ENCODE results near the gene WWOX.

WWOX gene

GRCh38 chr16:78390092-78390491 is 290.6 kb downstream of the WWOX start:
- H3K36me3 Mint-ChIP-seq (ENCODE audit: low read depth) = no peaks in the 10 kb centered on the region
- DNase-seq (ENCODE audit: low spot score) = no peak
- H3K27ac Mint-ChIP-seq = no peak overlapping the region
- H3K9me3 Mint-ChIP-seq = no peaks in the 10 kb centered on the region
- H3K4me1 Mint-ChIP-seq (ENCODE audit: low read depth) = no peaks in the 10 kb centered on the region
- H3K4me3 Mint-ChIP-seq = no peak overlapping the region
- H3K27me3 Mint-ChIP-seq (ENCODE audit: low read depth) = no peaks in the 10 kb centered on the region

GRCh38 chr16:78390508-78391324 is 291.3 kb downstream of the WWOX start:
- no peaks in the 10 kb centered on the region for H3K4me1 Mint-ChIP-seq (ENCODE audit: low read depth)
- no peaks in the 10 kb centered on the region for H3K27me3 Mint-ChIP-seq (ENCODE audit: low read depth)
- no peak overlapping the region for H3K4me3 Mint-ChIP-seq
- DNase-seq (ENCODE audit: low spot score) = no peak
- H3K36me3 Mint-ChIP-seq (ENCODE audit: low read depth) = no peaks in the 10 kb centered on the region
- no peak overlapping the region for H3K27ac Mint-ChIP-seq
- H3K9me3 Mint-ChIP-seq = no peaks in the 10 kb centered on the region

GRCh38 chr16:78392585-78393195 is 293.2 kb downstream of the WWOX start:
- no peak for DNase-seq (ENCODE audit: low spot score)
- no peaks in the 10 kb centered on the region for H3K36me3 Mint-ChIP-seq (ENCODE audit: low read depth)
- H3K4me3 Mint-ChIP-seq = no peak overlapping the region
- no peak overlapping the region for H3K27ac Mint-ChIP-seq
- H3K27me3 Mint-ChIP-seq (ENCODE audit: low read depth) = no peaks in the 10 kb centered on the region
- no peaks in the 10 kb centered on the region for H3K9me3 Mint-ChIP-seq
- no peaks in the 10 kb centered on the region for H3K4me1 Mint-ChIP-seq (ENCODE audit: low read depth)

DNA sequence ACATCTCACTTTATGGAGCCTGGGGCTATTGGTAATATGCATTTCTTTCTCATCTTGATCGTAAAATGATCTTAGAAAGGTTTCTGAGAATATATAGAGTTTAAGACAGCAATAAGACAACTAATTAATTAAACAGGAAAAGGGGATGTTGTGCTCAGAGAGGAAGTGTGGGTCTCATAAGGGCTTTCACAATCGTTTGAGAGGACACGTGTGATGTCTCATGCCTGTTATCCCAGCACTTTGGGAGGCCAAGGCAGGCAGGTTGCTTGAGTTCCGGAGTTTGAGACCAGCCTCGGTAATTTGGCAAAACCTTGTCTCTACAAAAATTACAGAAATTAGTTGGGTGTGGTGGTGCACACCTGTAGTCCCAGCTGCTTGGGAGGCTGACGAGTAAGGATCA is 295.6 kb downstream of the WWOX start:
- H3K4me1 Mint-ChIP-seq (ENCODE audit: low read depth) = no peaks in the 10 kb centered on the region
- no peaks in the 10 kb centered on the region for H3K27me3 Mint-ChIP-seq (ENCODE audit: low read depth)
- H3K9me3 Mint-ChIP-seq = no peaks in the 10 kb centered on the region
- H3K4me3 Mint-ChIP-seq = no peak overlapping the region
- no peaks in the 10 kb centered on the region for H3K36me3 Mint-ChIP-seq (ENCODE audit: low read depth)
- DNase-seq (ENCODE audit: low spot score) = no peak
- H3K27ac Mint-ChIP-seq = no peak overlapping the region

GRCh38 chr16:78396046-78396445 is 296.6 kb downstream of the WWOX start:
- Mint-ChIP-seq H3K27ac (no peak overlapping the region), H3K4me3 (no peak overlapping the region), H3K4me1 (ENCODE audit: low read depth) (no peaks in the 10 kb centered on the region), H3K27me3 (ENCODE audit: low read depth) (no peaks in the 10 kb centered on the region), H3K36me3 (ENCODE audit: low read depth) (no peaks in the 10 kb centered on the region), H3K9me3 (no peaks in the 10 kb centered on the region)
- DNase-seq (ENCODE audit: low spot score) = no peak

GRCh38 chr16:78396673-78397072 is 297.2 kb downstream of the WWOX start:
- Mint-ChIP-seq H3K36me3 (ENCODE audit: low read depth) (no peaks in the 10 kb centered on the region), H3K27ac (no peak overlapping the region), H3K4me3 (no peak overlapping the region), H3K4me1 (ENCODE audit: low read depth) (no peaks in the 10 kb centered on the region), H3K27me3 (ENCODE audit: low read depth) (no peaks in the 10 kb centered on the region), H3K9me3 (no peaks in the 10 kb centered on the region)
- DNase-seq (ENCODE audit: low spot score) = no peak

- Mint-ChIP-seq H3K27ac (no peak overlapping the region), H3K4me3 (no peak overlapping the region), H3K4me1 (ENCODE audit: low read depth) (no peaks in the 10 kb centered on the region), H3K36me3 (ENCODE audit: low read depth) (no peaks in the 10 kb centered on the region), H3K27me3 (ENCODE audit: low read depth) (no peaks in the 10 kb centered on the region), H3K9me3 (no peaks in the 10 kb centered on the region)
- no peak for DNase-seq (ENCODE audit: low spot score)
Observed at GRCh38 chr16:78399384-78399783, 299.9 kb downstream of the WWOX start.

- Mint-ChIP-seq H3K4me1 (ENCODE audit: low read depth) (no peaks in the 10 kb centered on the region), H3K9me3 (no peaks in the 10 kb centered on the region), H3K27me3 (ENCODE audit: low read depth) (no peaks in the 10 kb centered on the region)
Observed at GRCh38 chr16:78402833-78403232, 303.4 kb downstream of the WWOX start.

GRCh38 chr16:78405040-78405439 is 305.6 kb downstream of the WWOX start:
- DNase-seq (ENCODE audit: low spot score) = no peak
- no peaks in the 10 kb centered on the region for H3K4me1 Mint-ChIP-seq (ENCODE audit: low read depth)
- H3K36me3 Mint-ChIP-seq (ENCODE audit: low read depth) = no peaks in the 10 kb centered on the region
- no peaks in the 10 kb centered on the region for H3K27me3 Mint-ChIP-seq (ENCODE audit: low read depth)
- no peak overlapping the region for H3K27ac Mint-ChIP-seq
- H3K4me3 Mint-ChIP-seq = no peak overlapping the region
- peaks cover 9% of the 10 kb centered on the region for H3K9me3 Mint-ChIP-seq

More at GRCh38 chr16:78402833-78403232, 303.4 kb downstream of the WWOX start:
- Mint-ChIP-seq H3K27ac (no peak overlapping the region), H3K4me3 (no peak overlapping the region), H3K36me3 (ENCODE audit: low read depth) (no peaks in the 10 kb centered on the region)
- DNase-seq (ENCODE audit: low spot score) = no peak

DNA sequence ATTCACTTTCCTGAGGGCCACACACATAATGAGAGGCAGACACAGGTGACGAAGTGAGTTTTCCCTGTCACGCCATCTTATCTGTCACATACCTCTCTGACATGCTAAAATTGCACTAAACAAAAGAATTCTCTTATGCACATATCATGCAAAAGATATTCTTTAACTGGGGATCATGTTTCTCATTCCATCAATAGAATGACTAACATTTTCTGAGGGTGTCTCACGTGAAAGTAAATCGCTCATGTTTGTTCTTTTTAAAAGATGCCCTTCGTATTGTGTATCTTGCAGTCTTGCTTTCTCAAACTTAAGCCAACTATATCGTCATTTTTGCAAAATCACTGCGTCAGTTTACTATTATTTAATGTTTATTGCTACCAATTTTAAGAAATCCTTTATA is 306.4 kb downstream of the WWOX start:
- no peak overlapping the region for H3K27ac Mint-ChIP-seq
- no peaks in the 10 kb centered on the region for H3K36me3 Mint-ChIP-seq (ENCODE audit: low read depth)
- DNase-seq (ENCODE audit: low spot score) = no peak

GRCh38 chr16:78407191-78407590 is 307.7 kb downstream of the WWOX start:
- Mint-ChIP-seq H3K4me3 (no peak overlapping the region), H3K27ac (no peak overlapping the region), H3K4me1 (ENCODE audit: low read depth) (no peaks in the 10 kb centered on the region), H3K9me3 (peaks cover 22% of the 10 kb centered on the region), H3K27me3 (ENCODE audit: low read depth) (no peaks in the 10 kb centered on the region), H3K36me3 (ENCODE audit: low read depth) (no peaks in the 10 kb centered on the region)
- DNase-seq (ENCODE audit: low spot score) = no peak

More for the DNA sequence above, 306.4 kb downstream of the WWOX start:
- Mint-ChIP-seq H3K4me3 (no peak overlapping the region), H3K4me1 (ENCODE audit: low read depth) (no peaks in the 10 kb centered on the region), H3K27me3 (ENCODE audit: low read depth) (no peaks in the 10 kb centered on the region), H3K9me3 (peaks cover 12% of the 10 kb centered on the region)

DNA sequence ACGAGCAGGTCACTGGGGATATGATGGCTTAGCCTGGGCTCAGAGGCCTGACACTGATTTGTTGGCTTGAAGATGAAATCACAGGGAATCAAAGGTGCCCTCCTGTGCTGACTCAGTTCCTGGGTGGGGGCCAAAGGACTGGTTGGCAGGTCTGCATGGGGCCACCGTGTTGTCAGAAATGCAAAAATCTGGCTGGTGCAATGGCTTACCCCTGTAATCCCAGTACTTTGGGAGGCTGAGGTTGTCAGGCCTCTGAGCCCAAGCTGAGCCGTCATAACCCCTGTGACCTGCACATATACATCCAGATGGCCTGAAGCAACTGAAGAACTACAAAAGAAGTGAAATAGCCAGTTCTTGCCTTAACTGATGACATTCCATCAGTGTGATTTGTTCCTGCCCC is 314.2 kb downstream of the WWOX start:
- Mint-ChIP-seq H3K9me3 (peaks cover 37% of the 10 kb centered on the region), H3K36me3 (ENCODE audit: low read depth) (no peaks in the 10 kb centered on the region), H3K4me1 (ENCODE audit: low read depth) (no peaks in the 10 kb centered on the region), H3K4me3 (no peak overlapping the region), H3K27me3 (ENCODE audit: low read depth) (no peaks in the 10 kb centered on the region), H3K27ac (no peak overlapping the region)
- no peak for DNase-seq (ENCODE audit: low spot score)

GRCh38 chr16:78415013-78415412 is 315.6 kb downstream of the WWOX start:
- no peak for DNase-seq (ENCODE audit: low spot score)
- H3K4me1 Mint-ChIP-seq (ENCODE audit: low read depth) = no peaks in the 10 kb centered on the region
- H3K4me3 Mint-ChIP-seq = no peak overlapping the region
- no peaks in the 10 kb centered on the region for H3K27me3 Mint-ChIP-seq (ENCODE audit: low read depth)
- H3K36me3 Mint-ChIP-seq (ENCODE audit: low read depth) = no peaks in the 10 kb centered on the region
- no peak overlapping the region for H3K27ac Mint-ChIP-seq
- peaks cover 35% of the 10 kb centered on the region for H3K9me3 Mint-ChIP-seq

DNA sequence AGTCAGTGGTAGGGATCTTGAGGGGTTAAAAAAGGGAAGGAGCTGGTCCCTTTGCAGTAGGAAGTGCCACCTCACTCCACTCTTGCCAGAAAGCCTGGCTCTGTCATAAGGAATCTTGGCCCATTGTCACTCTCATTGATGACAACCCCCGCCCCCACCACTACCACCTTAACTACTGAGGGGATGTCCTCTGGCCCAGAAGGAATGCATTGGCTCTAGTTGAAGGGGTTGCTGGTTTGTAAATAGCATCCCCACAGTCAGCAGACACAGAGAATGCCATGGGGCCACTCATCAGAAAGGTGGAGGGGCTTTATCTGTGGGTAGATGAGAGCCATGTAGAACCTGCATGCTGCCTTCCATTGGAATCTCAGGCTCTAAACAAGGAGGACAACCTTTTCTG is 316.2 kb downstream of the WWOX start:
- Mint-ChIP-seq H3K9me3 (peaks cover 31% of the 10 kb centered on the region), H3K27me3 (ENCODE audit: low read depth) (no peaks in the 10 kb centered on the region), H3K4me3 (no peak overlapping the region), H3K4me1 (ENCODE audit: low read depth) (no peaks in the 10 kb centered on the region), H3K36me3 (ENCODE audit: low read depth) (no peaks in the 10 kb centered on the region), H3K27ac (no peak overlapping the region)
- DNase-seq (ENCODE audit: low spot score) = no peak

- no peaks in the 10 kb centered on the region for H3K4me1 Mint-ChIP-seq (ENCODE audit: low read depth)
- H3K27ac Mint-ChIP-seq = no peak overlapping the region
- H3K27me3 Mint-ChIP-seq (ENCODE audit: low read depth) = no peaks in the 10 kb centered on the region
- peaks cover 28% of the 10 kb centered on the region for H3K9me3 Mint-ChIP-seq
- H3K4me3 Mint-ChIP-seq = no peak overlapping the region
- H3K36me3 Mint-ChIP-seq (ENCODE audit: low read depth) = no peaks in the 10 kb centered on the region
- no peak for DNase-seq (ENCODE audit: low spot score)
Observed at GRCh38 chr16:78416400-78416799, 316.9 kb downstream of the WWOX start.
